Activated T-cell treated with anti-CD3 and anti-CD28 coated beads, Interleukin-2, amount 50 U/mL, for 1 hour (primary cell): ENCODE measurements around the gene MYBPC1.
"Not testable (repeated sequence)": the region's sequence is repeated elsewhere in the genome, so short reads cannot be mapped to it uniquely, and the experiment has no call there.

ENCODE experiments used
- DNase-seq: peaks from one replicate; pipeline ENCODE4 v3.0.0-alpha.2; 2020

The MYBPC1 gene, protein sequence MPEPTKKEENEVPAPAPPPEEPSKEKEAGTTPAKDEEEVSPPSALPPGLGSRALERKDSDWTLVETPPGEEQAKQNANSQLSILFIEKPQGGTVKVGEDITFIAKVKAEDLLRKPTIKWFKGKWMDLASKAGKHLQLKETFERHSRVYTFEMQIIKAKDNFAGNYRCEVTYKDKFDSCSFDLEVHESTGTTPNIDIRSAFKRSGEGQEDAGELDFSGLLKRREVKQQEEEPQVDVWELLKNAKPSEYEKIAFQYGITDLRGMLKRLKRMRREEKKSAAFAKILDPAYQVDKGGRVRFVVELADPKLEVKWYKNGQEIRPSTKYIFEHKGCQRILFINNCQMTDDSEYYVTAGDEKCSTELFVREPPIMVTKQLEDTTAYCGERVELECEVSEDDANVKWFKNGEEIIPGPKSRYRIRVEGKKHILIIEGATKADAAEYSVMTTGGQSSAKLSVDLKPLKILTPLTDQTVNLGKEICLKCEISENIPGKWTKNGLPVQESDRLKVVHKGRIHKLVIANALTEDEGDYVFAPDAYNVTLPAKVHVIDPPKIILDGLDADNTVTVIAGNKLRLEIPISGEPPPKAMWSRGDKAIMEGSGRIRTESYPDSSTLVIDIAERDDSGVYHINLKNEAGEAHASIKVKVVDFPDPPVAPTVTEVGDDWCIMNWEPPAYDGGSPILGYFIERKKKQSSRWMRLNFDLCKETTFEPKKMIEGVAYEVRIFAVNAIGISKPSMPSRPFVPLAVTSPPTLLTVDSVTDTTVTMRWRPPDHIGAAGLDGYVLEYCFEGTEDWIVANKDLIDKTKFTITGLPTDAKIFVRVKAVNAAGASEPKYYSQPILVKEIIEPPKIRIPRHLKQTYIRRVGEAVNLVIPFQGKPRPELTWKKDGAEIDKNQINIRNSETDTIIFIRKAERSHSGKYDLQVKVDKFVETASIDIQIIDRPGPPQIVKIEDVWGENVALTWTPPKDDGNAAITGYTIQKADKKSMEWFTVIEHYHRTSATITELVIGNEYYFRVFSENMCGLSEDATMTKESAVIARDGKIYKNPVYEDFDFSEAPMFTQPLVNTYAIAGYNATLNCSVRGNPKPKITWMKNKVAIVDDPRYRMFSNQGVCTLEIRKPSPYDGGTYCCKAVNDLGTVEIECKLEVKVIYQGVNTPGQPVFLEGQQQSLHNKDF

DNA sequence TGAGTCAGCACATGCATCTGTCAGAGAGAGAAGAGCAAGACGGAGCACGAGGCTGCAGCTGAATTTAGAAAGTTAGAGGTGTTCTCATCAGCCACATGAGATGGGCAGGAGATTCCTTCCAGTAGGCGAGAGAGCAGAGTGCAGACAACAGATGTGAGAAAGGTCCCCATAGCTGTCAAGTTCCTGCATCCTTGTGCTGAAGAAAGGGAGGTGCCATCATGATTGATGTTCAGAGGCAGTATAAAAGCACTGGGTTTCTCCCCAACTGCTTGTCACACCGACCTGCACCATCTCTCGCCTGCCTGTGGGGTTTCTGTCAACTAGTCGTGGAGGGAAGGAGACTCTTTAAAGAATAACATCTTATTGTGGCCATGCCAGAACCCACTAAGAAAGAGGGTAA, at the start of gene MYBPC1:
Gene MYBPC1 (plus strand): TSS at position 272 of the 400 bp plus-strand sequence. CDS start 100 bp downstream, at position 372.
- no peak for DNase-seq

- DNase-seq: no peak
Observed at GRCh38 chr12:101551362-101552114, 43.2 kb upstream of the MYBPC1 start.

- no peak for DNase-seq
Observed at GRCh38 chr12:101552277-101552676, 42.5 kb upstream of the MYBPC1 start.

DNA sequence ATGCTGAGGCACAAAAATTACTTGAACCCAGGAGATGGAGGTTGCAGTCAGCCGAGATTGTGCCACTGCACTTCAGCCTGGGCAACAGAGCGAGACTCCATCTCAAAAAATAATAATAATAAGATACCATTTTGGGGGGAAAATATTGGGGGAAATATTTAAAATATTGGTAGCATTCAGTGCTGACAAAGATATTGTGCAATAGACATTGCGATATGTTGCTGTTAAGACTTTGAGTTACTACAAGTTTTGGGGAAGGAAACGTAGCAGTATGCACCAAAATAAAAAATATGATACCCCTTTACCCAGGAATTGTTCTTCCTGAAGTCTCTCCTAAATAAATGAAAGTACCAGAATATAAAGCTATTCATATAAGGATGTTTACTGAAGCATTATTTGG, 37.7 kb upstream of the MYBPC1 start:
- no peak for DNase-seq

- not testable (repeated sequence) for DNase-seq
Observed at GRCh38 chr12:101558726-101559125, 36.0 kb upstream of the MYBPC1 start.

- DNase-seq: no peak
Observed at GRCh38 chr12:101563212-101563611, 31.6 kb upstream of the MYBPC1 start.

GRCh38 chr12:101564912-101565311, 29.9 kb upstream of the MYBPC1 start:
- no peak for DNase-seq

- no peak for DNase-seq
Observed at GRCh38 chr12:101566318-101566717, 28.5 kb upstream of the MYBPC1 start.

DNA sequence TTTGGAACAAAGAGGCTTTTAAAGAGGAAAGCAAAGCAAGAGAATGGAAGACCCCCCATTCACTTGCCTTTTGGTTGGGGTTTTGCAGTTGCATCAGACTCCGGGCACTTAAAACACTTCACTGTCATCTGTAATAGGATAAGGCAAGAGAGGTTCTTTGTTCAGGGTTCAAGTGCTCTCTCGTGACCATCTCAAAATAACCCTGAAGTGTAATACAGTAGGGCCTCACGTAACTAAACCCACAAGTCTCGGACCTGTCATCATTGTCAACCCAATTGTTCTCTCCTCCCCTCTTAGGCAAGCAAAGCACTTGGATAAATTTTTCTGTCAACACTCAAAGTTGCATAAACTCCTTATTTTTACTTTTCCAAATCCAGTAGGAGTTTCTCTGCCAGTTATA, 26.9 kb upstream of the MYBPC1 start:
- DNase-seq: no peak

- no peak for DNase-seq
Observed at GRCh38 chr12:101570047-101570446, 24.7 kb upstream of the MYBPC1 start.

DNA sequence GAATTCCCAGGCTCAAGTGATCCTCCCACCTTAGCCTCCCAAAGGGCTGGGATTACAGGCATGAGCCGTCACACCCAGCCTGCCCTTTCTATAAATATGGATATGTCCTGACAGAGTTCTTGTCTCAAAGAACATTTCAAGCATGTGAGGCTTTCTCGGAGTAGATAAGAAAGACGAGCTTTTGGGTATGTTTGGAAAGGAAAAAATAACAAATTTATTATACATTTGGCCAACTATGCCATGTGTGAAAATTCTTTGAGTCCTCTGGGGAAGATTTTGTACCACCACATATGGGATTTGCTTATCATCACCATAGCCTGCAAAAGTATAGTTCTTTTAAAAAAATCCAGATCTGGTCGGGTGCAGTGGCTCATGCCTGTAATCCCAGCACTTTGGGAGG, 23.7 kb upstream of the MYBPC1 start:
- no peak for DNase-seq

DNA sequence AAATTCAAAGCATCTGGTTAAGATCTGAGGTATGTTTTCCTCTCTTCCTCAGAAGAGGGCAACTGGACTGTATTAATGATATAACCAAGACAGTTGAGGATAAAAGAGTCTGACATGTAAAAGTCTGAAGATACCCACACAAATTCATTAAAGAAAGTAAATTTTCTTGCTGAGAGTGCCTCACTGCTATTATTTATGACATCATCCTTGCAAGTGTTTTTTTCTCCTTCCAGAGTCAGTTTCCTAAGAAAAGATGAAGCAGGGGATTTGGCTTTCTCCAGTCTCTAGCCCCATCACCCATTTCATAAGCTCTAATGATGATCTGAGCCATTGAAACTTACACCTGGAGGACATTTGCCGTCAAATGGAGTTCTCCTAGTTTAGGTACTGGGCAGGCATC, 21.0 kb upstream of the MYBPC1 start:
- no peak for DNase-seq

DNA sequence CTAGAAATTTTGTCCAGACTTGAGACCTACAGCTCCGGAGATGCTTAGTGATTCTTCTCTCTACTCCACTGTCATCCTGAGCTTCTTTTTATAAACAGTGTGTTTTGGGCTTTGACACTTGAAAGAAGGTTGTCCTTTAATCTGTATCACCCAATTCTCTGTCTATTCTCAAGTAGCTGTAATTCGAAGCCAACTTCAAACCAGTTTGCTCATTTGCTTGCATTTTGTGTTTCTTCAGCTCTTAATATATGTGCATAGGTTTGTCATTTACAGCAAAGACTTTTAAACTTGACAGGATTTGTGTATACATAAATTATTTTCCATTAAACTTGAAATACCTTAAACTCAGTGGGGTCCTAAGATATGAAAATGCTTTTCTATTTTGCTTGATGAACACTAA, 16.4 kb upstream of the MYBPC1 start:
- no peak for DNase-seq

GRCh38 chr12:101581190-101581589, 13.6 kb upstream of the MYBPC1 start:
- DNase-seq: no peak

GRCh38 chr12:101582937-101583336, 11.8 kb upstream of the MYBPC1 start:
- DNase-seq: no peak

DNA sequence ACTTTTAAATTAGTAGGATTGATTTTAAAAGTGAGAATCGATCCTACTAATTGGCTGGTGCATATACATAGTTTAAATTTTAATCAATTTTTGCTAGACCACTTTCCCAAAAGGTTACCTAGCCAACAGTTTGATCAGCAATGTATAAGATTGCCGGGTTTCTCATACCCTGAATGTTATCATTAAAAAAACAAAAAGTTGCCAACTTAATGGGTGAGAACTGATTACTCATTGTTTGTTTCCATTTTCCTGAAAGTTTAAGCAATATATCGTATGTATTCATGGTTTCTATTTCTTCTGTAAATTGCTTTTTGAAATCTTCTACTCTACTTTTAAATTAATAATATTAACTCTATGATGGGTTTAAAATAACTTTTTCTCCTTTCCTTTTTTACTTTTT, 4.4 kb upstream of the MYBPC1 start:
- no peak for DNase-seq

- no peak for DNase-seq
Observed at GRCh38 chr12:101591781-101592180, 3.0 kb upstream of the MYBPC1 start.

GRCh38 chr12:101592448-101592847, 2.3 kb upstream of the MYBPC1 start:
- no peak for DNase-seq

DNA sequence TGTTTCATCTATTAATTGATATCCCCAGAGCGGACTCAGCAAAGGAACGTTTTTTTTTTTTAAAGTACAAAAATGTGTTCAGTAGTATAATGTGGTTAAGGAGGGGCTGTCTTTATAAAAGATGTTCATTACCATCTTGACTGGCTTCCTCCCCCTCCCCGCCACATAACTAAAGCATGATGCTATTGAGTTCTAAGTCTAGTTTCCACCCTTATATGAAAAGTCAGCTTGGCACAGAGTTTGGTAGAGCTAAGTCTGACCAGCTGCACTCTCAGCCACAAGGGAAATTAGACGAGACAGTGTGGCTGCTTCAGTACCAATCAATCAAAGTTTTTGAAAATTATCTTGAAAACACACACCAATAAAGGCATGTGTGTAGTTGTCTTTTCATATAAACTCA, 1.9 kb upstream of the MYBPC1 start:
- no peak for DNase-seq

- DNase-seq: no peak
Observed at GRCh38 chr12:101596172-101596571, 1.4 kb downstream of the MYBPC1 start.

GRCh38 chr12:101597164-101597563, 2.4 kb downstream of the MYBPC1 start:
- DNase-seq: no peak

DNA sequence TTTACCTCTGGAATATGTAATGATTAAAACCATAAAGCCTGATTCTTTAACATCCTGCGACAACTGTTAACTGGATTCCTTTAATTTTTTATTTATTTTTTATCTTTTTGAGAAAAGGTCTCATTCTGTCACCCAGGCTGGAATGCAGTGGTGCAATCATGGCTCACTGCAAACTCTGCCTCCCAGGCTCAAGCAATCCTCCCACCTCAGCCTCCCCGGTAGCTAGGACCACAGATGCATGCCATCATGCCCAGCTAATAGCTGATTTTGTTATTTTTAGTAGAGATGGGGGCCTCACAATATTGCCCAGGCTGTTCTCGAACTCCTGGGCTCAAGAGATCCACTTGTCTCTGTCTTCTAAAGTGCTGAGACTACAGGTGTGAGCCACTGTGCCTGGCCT, 3.7 kb downstream of the MYBPC1 start:
- DNase-seq: no peak

DNA sequence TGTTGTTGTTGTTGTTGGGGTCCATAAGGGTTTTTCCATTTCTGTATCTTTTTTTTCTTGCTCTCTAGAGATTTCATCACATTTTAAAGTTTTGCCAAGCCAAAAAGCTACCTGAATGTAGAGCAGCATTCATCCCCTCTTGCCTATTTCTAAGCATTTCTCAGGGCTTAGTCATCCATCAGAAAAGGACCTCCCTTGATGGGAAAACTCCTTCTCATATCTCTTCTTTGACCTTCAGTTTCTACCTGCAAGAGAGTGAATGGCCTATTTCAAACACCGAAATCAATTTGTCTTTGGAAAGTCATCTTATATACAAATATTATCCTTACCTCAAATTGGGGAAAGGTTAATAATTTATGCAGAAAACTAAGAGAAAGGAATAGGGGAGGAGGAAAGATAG, 4.5 kb downstream of the MYBPC1 start:
- DNase-seq: no peak
